Hepatocyte (in vitro differentiated cells): ENCODE measurements around the gene NSF. TPM values are rescaled to one million over a fixed set of nuclear protein-coding genes. Genes with fewer than 3 reads are reported as not detected.
"Not testable (repeated sequence)": the region's sequence is repeated elsewhere in the genome, so short reads cannot be mapped to it uniquely, and the experiment has no call there.

Experiments
- DNase-seq: peaks from one replicate; pipeline ENCODE4 v3.0.0-alpha.2; 2016; ENCODE audit warnings: low spot score
- H2AFZ ChIP-seq: fragments of 200-600 bp; sonication (generic); 2 replicates; pipeline ENCODE4 v1.6.0; 2016; ENCODE audit warnings: antibody characterized with exemption, mild to moderate bottlenecking
- H3K27ac ChIP-seq: fragments of 200-600 bp; sonication (generic); 2 replicates; pipeline ENCODE4 v1.5.1; 2016; ENCODE audit warnings: mild to moderate bottlenecking
- H3K27me3 ChIP-seq: fragments of 200-600 bp; sonication (generic); 2 replicates; pipeline ENCODE4 v1.6.1; 2016
- H3K36me3 ChIP-seq: fragments of 200-600 bp; sonication (generic); replicated peaks from 2 replicates; pipeline ENCODE4 v1.5.1; 2016; ENCODE audit warnings: low read depth; ENCODE audit not compliant: insufficient read depth
- H3K4me1 ChIP-seq: fragments of 200-600 bp; sonication (generic); 2 replicates; pipeline ENCODE4 v1.5.1; 2016; ENCODE audit warnings: mild to moderate bottlenecking, moderate library complexity; ENCODE audit not compliant: insufficient read depth
- H3K4me2 ChIP-seq: fragments of 200-600 bp; sonication (generic); 2 replicates; pipeline ENCODE4 v1.6.0; 2016
- H3K4me3 ChIP-seq: fragments of 200-600 bp; sonication (generic); 2 replicates; pipeline ENCODE4 v1.5.1; 2016; ENCODE audit warnings: mild to moderate bottlenecking
- H3K79me2 ChIP-seq: fragments of 200-600 bp; sonication (generic); 2 replicates; pipeline ENCODE4 v1.6.0; 2017; ENCODE audit warnings: mild to moderate bottlenecking
- H3K9me2 ChIP-seq: fragments of 200-600 bp; sonication (generic); replicated peaks from 2 replicates; pipeline ENCODE4 v1.6.0; 2017; ENCODE audit warnings: mild to moderate bottlenecking; ENCODE audit not compliant: insufficient read depth
- H3K9me3 ChIP-seq: fragments of 200-600 bp; sonication (generic); 2 replicates; pipeline ENCODE4 v1.5.1; 2016; ENCODE audit warnings: low read depth, mild to moderate bottlenecking
- H4K20me1 ChIP-seq: fragments of 200-600 bp; sonication (generic); 2 replicates; pipeline ENCODE4 v1.6.0; 2016; ENCODE audit warnings: mild to moderate bottlenecking; ENCODE audit not compliant: insufficient read depth, poor library complexity, severe bottlenecking
- CTCF ChIP-seq: fragments of 200-600 bp; sonication (generic); IDR thresholded peaks from 2 replicates; pipeline ENCODE4 v1.5.1; 2016; ENCODE audit warnings: antibody characterized with exemption, mild to moderate bottlenecking; ENCODE audit not compliant: poor library complexity
- WGBS: methylation state at CpG from one replicate; pipeline ENCODE4 v1.1.6; 2016; ENCODE audit warnings: low lambda C conversion rate; ENCODE audit errors: missing lambda C conversion rate; 5-methylcytosine and 5-hydroxymethylcytosine counted together
- polyA plus RNA-seq: library from polyadenylated mRNA; unstranded; fragments of >200 nt; fragmentation: Nextera tagmentation; extraction: Ambion mirVana; gene quantifications from 2 replicates; pipeline ENCODE4 v1.2.1, GENCODE V29; 2016
- total RNA-seq: library from RNA; depleted of rRNA; stranded (reverse); fragments of >200 nt; gene quantifications from 2 replicates; pipeline ENCODE4 v1.2.3, GENCODE V29; 2014

Gene NSF
- total and polyA plus RNA-seq, 2 experiments from 2014 or later, result 22.6 to 35.1 TPM

DNA sequence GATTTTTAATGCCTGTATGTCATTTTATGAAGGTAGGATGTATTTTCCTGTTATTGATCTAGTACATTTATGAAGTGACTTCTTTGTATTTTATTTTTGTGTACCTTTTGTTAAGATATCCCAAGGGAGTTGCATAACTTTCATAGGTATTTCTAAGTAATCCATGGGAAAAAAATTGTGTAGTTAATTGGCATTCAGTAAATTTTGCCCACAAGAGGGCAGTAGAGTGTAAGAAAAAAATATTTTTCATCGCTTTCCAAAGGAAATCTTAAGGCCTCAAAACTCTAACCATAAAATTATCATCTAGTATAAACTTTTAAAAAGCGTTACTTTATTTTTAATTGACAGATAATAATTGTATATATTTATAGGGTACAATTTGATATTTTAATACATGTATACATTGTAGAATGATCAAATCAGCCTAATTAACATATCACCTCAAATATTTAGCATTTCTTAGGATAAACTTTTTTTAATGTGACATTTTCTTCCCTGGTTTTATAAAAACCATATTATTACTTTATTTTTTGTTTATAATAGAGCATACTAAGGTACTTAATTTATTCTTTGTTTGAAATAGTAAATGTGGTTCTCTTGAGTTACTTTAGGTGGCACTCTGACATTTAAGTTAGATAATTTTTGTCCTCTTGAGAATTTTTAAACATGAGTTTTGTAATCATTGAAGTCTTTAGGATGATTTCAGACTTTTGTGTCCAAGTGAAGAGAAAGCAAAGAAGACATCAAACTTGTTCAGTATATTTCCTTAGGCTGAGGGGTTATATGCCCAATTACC is 51.6 kb downstream of the NSF start:
- not testable (repeated sequence) for H3K4me2 ChIP-seq, H3K79me2 ChIP-seq, H3K4me1 ChIP-seq, H3K9me2 ChIP-seq, H3K4me3 ChIP-seq, DNase-seq, H3K9me3 ChIP-seq, H3K27me3 ChIP-seq, H4K20me1 ChIP-seq, H2AFZ ChIP-seq, H3K36me3 ChIP-seq, H3K27ac ChIP-seq
- WGBS, result 17% methylated on average over 1 of the region's 2 CpGs
- peak; percentile 30 for TF ChIP-seq CTCF

DNA sequence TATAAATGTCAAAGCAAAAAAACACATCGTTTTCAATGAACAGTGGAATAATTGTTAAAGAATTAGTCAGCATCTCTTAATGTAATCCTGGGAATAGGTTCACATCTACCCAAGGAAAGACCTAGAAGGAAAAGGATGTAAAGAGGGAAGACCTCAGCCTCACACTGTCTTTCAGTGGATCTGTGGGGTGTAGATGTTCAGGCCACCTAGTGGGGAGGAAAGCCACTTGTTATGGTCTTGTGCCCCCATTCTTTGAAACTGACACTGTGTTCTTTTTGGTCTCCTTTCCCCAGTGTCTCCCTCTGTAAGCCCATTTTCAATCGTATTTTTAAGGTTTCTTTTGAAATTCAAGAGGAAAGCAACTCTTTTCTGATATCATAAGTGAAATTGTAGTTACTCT is 56.8 kb downstream of the NSF start:
- not testable (repeated sequence) for H3K9me3 ChIP-seq, H3K27ac ChIP-seq, H3K4me1 ChIP-seq, DNase-seq, H4K20me1 ChIP-seq, H3K27me3 ChIP-seq, H3K36me3 ChIP-seq, H3K4me3 ChIP-seq, H2AFZ ChIP-seq, H3K4me2 ChIP-seq, H3K79me2 ChIP-seq, H3K9me2 ChIP-seq
- no CpG with 5 or more reads among the region's 2 CpGs for WGBS

DNA sequence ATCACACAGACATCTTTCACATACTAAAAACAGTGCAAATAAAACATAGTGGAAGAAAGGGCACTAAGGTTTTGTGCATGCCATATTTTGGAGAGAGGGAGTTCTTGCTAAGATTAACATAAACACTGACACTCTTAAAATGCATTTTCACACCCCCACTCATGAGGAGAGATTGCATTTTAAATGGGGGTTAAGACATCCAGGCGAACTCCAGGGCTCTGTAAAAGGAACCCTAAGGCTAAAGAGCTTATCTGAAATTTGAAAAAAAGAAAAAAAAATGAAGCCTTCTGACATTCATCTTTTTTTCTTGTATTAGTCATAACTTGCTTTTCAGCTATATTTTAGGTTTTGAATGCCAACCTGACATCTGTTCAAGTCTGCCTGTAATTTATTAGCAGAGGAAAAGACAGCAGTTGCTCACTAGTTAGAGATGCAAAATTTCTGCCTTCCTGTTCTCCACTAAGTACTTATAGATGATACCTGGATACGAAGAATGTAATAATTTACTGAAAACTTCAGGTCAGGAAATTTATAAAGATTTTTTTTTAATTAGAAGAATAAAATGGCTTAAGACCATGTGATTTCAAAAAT is 57.3 kb downstream of the NSF start:
- H3K27me3 ChIP-seq, H3K4me1 ChIP-seq, H4K20me1 ChIP-seq, DNase-seq, H3K36me3 ChIP-seq, H2AFZ ChIP-seq, H3K9me3 ChIP-seq, H3K4me3 ChIP-seq, H3K27ac ChIP-seq, H3K4me2 ChIP-seq, H3K79me2 ChIP-seq, H3K9me2 ChIP-seq: not testable (repeated sequence)
- WGBS, result no CpG with 5 or more reads among the region's 2 CpGs

- not testable (repeated sequence) for H3K36me3 ChIP-seq, H3K4me3 ChIP-seq, H2AFZ ChIP-seq, H3K4me1 ChIP-seq, H3K27me3 ChIP-seq, H3K4me2 ChIP-seq, DNase-seq, H3K27ac ChIP-seq, H4K20me1 ChIP-seq, H3K79me2 ChIP-seq, H3K9me3 ChIP-seq, H3K9me2 ChIP-seq
- WGBS, result 98% methylated on average over 7 of the region's 7 CpGs
These were observed 58.8 kb downstream of the NSF start for GRCh38 chr17:46649246-46649645.

DNA sequence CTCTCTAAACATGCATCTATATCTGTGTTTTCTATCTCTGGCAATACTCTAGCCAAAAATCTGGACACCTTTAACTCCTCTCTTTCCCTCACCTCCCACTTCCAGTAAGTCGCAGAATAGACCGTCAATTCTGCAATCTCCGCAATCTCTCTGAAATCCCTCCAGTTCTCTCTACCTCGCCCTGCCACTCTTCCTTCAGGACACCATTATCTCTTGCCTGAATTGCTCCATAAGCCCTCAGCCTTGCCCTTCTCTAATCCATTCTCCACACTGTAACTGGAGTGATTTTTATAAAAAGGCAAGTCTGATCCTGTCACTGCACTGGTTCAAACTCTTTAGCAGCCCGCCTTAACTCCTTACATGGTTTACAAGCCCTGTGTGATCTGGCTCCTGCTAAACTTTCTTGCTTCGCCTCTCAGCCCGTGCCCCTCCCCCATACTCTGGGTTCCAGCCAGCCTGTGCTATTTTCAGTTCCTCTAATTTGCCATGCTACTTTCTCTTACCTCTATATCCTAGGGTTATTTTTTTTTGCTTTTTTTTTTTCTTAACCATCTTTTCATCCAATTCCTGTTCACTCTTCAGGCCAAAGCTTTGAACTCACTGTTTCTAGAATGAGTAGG is 61.7 kb downstream of the NSF start:
- not testable (repeated sequence) for H3K27ac ChIP-seq, H3K4me3 ChIP-seq, H3K4me1 ChIP-seq, H3K9me3 ChIP-seq, H3K79me2 ChIP-seq, H4K20me1 ChIP-seq, H2AFZ ChIP-seq, H3K9me2 ChIP-seq, H3K36me3 ChIP-seq, H3K4me2 ChIP-seq, DNase-seq, H3K27me3 ChIP-seq
- WGBS, result no CpG with 5 or more reads among the region's 7 CpGs

GRCh38 chr17:46658235-46658634 is 67.8 kb downstream of the NSF start:
- H4K20me1 ChIP-seq, H3K9me2 ChIP-seq, H3K27me3 ChIP-seq, H2AFZ ChIP-seq, H3K4me2 ChIP-seq, H3K9me3 ChIP-seq, DNase-seq, H3K36me3 ChIP-seq, H3K79me2 ChIP-seq, H3K4me3 ChIP-seq, H3K4me1 ChIP-seq, H3K27ac ChIP-seq: not testable (repeated sequence)
- no CpG with 5 or more reads among the region's 5 CpGs for WGBS

GRCh38 chr17:46659702-46660101 is 69.2 kb downstream of the NSF start:
- H3K4me2 ChIP-seq, H3K36me3 ChIP-seq, H3K27me3 ChIP-seq, H3K4me3 ChIP-seq, H4K20me1 ChIP-seq, H3K27ac ChIP-seq, H3K79me2 ChIP-seq, H3K9me3 ChIP-seq, H3K4me1 ChIP-seq, H3K9me2 ChIP-seq, DNase-seq, H2AFZ ChIP-seq: not testable (repeated sequence)
- WGBS, result 36% methylated on average over 2 of the region's 4 CpGs

DNA sequence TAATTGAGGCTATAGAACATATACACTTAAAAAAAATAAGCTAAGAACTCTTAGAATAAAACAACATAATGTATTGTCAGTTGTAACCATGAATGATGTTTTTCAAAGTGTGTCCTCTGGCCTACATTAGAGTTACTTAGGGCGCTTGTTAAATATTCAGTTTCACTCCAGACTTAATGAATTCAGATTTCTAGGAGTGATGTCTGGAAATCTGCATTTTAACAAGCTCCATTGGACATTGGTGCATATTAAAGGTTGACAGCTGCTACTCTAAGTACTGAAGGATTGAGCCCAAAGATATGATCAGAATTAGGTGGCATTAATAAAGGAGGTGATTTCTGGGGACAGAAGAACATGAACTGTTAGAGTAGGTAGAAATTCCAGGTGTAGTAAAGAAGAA is 72.7 kb downstream of the NSF start:
- not testable (repeated sequence) for H3K4me3 ChIP-seq, H3K4me2 ChIP-seq, H3K9me3 ChIP-seq, H3K27ac ChIP-seq, DNase-seq, H4K20me1 ChIP-seq, H3K27me3 ChIP-seq, H3K4me1 ChIP-seq, H3K9me2 ChIP-seq, H3K36me3 ChIP-seq, H3K79me2 ChIP-seq, H2AFZ ChIP-seq
- no CpG with 5 or more reads among the region's 1 CpG for WGBS
